ENCODE measurements around the gene TBC1D20.
A peak's percentile ranks its signal among the peaks of the same experiment; 100 is the strongest.
"Not testable (repeated sequence)": the region's sequence is repeated elsewhere in the genome, so short reads cannot be mapped to it uniquely, and the experiment has no call there.

Gene TBC1D20

DNA sequence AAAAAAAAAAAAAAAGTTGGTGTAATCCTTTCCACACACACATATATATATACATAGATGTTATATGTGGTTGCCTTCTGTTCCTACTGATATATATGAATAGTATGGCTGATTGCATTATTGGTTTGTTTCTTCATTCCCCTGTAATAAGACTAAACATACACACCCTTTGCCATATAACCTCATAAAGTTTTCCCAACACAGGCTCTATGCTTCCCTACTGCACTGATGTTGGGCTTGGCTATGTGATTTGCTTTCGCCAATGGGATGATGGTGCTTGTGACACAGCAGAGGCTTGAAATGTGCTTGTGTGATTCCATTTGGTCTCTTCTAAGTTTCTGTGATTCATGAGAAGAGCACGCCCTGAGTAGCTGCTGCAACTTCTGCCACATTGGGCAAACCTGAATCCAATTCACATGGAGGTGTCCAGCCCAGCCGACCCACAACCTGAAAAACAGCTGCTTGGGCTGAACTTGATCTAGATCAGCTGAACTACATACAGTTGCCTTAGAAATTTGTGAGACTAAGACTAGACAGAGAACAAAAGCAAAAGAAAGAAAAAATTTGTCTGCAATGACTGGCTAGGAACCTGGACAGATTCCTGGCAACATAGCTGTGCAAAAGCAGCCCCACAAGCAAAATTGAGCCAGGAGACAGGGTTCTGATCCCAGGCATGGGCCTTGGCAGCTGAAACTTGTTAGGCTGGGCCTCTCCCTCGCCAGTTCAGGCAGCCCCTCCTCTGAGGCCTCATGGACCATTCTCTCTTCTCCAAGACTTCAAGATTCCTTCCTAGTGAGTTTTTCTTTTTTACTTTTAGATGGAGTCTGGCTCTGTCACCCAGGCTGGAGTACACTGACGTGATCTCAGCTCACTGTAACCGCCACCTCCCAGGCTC lies 13.4 kb upstream of the TBC1D20 start:
- DNase-seq = no peak

DNA sequence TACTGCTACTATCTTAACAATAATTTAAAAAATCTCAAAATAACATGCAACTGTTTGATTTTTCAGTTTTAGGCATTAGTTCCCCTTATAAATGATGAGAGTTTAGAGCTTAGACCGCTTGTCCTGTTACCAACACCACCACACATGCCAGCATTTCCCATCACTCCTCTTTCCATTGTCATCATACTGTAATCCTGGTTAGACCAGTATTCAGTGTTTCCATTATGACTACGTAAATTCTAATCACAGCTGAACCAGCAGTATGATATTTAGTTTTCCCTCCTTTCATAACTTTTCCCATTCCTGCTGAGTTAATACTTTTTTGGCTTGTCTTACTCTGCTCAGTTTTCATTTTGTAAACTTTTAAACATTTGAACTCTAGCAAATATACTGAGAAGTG lies 12.2 kb upstream of the TBC1D20 start:
- no peak for DNase-seq

DNA sequence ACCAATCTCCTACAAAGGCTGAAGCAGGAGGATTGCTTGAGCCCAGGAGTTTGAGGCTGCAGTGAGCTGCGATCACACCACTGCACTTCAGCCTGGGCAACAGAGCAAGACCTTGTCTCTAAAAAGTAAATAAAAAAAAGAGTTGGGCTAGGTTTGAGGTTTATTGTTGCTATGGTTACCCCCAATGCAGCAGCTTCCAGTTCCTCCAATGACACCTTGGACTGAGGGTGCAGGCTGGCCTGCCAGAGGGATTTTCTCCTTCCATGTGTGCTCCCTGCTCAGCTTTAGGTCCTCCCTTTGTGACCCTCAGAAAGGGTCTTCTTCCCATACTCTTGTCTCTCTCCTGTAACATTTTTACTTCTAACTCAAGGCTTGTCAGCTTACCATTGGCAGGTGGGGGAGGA lies 10.6 kb upstream of the TBC1D20 start:
- DNase-seq = no peak

DNA sequence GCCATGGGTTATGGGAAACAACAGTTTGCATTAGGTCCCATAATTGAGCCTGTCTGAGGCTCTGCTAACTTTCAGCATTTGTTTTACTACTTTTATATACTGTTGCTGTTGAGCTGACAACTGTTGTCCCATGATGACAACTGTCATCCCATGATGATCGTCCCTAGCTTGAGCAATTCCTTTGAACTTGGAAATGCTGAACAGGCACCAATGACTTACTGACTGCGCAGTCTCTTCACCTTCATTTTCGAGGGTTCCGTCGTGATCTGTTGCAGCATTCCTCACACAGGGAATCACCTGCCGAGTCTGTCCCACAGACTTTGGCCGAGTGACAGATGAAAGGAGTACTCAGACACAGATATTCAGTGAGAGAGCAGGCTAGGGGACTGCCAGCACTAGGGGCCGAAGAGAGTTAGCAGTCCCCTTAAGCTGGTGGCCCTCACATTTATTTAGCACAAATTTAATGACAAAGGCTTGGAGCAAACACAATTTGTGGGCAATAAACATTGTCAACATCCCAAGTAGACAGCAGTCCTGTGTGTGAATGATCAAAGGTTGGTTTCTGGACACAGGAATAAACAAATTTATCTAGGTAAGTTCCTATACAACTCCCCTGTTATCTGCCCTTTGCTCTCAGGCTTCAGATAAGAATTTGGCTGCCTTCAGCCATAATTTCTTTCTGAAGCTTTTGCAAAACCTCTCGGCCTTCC lies 10.0 kb upstream of the TBC1D20 start:
- DNase-seq = no peak

DNA sequence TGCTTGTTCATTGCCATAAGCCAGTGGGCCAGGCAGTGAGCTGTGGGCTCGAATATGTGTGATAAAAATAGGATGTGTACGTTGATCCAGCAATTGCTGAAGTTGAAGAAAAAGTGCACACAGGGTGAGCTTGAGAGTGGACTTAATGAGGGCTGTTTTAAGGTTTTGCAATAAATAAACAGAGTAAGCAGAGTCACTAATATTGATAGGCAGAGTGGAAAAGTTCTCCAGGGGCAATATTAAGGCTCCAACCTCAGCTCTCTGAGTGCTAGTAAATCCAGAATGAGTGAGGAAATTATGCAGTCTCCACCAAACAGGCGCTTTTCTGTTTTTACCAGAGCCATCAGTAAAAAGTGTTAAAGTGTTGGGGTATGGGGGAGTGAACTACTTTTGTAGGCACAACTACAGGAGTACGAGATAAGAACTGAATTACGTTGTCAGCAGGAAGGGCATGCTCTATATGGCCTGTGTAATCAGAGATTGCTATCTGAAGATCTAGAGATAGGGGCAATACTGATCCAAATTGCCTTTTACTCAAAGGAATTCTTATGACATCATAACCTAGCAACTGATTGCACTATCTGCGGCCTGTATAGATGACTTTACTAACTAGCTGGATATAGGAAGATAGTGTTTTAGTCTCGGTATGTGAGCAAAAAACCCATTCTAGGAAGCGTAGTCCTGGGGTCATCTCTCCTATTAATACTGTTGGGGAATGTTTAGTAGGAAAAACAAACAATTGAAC lies 7.6 kb upstream of the TBC1D20 start:
- DNase-seq = no peak

DNA sequence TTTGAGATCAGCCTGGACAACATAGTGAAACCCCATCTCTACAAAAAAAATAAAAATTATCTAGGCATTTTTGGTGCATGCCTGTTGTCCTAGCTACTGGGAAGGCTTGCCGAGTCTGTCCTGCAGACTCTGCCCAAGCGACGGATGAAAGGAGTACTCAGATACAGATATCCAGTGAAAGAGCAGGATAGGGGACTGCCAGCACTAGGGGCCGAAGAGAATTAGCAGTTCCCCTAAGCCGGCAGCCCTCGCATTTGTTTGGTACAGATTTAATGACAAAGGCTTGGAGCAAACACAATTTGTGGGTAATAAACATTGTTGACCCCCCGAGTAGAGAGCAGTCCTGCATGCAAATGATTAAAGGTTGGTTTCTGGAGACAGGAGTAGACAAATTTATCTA lies 5.4 kb upstream of the TBC1D20 start:
- no peak for DNase-seq

DNA sequence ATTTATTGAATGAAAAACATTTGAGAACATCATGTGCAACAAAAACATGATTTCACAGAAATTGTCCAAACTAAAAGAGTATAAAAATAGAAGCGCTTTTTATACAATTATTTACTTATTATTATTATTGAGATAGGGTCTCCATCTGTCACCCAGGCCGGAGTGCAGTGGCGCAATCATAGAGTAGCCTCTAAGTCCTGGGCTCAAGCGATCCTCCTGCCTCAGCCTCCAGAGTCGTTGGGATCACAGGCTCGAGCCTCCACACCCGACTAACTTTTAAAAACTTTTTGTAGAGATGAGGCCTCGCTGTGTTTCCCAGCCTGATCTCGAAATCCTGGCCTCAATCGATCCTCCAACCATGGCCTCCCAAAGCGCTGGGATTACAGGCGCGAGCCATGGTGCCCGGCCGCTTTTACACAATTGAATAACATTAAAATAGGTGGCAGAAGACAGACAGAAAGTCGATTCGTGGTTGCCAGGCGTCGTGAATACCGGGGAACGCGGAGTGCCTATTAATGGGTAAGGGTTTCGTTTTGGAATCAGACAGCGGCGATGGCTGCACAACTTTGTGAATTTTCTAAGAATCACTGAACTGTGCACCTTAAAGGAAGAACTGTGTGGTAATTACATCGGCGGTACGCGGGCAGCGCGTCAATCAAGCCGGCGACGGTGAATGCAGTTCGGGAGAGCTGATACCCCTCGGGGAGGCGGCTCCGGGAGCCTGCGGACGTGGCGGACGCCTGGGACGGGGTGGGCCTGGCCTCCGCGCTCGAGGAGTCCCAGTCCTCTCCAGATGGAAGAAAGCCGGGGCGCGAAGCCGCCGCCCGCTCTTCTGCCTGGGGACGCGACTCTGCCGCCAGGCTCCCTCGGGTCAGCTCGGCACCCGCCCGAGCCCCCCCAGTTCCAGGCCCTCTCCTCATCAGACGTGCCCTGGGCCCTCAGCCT lies 807 bp downstream of the TBC1D20 start:
- DNase-seq = no peak

DNA sequence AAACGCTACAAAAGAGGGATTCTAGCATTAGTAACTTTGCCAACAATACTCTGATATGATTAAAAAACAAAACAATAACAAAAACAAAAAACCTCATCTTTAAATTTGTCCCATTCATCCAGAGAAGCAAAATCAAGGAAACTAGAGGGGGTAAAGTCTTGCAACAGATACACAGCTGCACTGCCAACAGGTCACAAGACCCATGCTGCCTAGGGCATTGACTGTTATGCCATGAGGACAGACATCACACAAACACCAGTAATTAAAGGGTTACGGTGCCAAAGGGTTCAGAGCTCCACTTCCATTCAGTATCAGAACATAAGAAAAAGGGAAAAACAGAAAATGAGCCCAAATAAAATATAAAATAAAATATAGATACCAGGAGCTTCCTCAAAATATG lies 1.6 kb downstream of the TBC1D20 start:
- no peak for DNase-seq

DNA sequence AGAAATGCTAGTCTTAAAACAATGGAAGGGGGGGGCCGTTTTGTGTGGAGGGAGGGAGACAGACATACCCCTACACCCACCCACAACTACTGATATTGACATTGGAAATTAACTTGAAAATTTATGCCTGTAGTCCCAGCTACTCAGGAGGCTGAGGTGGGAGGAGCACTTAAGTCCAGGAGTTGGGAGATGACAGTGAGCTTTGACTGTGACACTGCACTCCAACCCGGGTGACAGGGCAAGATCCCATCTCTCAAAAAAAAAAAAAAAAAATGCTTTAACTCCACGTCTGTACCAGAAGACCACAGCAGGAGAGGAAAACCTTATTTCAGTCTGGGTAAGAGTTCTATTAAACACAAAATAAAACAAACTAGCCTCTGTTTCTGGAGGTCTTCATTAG lies 2.2 kb downstream of the TBC1D20 start:
- DNase-seq = no peak

DNA sequence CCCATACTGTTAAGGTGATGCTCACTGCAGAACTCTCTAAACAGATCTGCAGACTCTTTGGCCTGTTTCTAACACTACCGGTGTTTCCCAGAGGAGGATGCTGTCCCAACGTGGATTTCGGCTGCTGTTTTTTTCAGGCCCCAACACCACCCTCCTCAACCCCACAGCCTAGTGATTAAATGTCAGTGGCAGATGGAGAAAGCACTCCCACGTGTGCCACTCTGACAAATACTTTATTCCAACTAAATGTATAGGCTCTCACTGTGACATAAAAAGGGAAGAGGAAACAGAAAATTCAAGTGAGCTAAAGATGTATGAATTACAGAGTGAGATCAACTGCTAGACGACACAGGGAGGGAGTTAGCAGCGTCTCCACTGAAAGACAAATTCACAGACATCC lies 3.6 kb downstream of the TBC1D20 start:
- DNase-seq = no peak

DNA sequence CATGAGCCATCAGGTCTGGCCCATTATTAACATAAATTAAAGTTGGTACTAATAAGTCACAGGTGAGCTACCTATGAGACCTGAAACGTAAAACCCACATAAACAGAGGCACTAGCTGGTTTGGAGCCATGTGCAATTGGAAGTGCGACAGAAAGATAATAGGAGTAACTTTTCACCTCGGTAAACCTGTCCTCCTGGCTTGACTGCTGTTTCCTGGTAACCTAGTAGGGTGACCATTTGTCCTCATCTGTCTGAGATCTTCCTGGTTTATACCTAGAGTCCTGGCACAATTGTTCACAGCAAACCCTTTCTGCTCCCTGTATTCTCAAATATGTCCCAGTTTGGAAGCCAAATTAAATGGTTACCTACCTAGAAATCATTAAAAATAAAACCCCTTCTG lies 7.4 kb downstream of the TBC1D20 start:
- no peak for DNase-seq

DNA sequence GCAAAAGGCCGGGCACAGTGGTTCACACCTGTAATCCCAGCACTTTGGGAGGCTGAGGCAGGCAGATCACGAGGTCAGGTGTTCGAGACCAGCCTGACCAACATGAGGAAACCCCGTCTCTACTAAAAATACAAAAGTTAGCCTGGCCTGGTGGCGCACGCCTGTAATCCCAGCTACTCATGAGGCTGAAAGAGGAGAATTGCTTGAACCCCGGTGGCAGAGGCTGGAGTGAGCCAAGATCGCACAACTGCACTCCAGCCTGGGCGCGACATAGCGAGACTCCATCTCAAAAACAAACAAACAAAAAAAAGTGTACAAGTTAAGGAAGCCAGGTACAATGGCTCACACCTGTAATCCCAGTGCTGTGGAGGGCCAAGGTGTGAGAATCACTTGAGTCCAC lies 10.3 kb downstream of the TBC1D20 start:
- not testable (repeated sequence) for DNase-seq

DNA sequence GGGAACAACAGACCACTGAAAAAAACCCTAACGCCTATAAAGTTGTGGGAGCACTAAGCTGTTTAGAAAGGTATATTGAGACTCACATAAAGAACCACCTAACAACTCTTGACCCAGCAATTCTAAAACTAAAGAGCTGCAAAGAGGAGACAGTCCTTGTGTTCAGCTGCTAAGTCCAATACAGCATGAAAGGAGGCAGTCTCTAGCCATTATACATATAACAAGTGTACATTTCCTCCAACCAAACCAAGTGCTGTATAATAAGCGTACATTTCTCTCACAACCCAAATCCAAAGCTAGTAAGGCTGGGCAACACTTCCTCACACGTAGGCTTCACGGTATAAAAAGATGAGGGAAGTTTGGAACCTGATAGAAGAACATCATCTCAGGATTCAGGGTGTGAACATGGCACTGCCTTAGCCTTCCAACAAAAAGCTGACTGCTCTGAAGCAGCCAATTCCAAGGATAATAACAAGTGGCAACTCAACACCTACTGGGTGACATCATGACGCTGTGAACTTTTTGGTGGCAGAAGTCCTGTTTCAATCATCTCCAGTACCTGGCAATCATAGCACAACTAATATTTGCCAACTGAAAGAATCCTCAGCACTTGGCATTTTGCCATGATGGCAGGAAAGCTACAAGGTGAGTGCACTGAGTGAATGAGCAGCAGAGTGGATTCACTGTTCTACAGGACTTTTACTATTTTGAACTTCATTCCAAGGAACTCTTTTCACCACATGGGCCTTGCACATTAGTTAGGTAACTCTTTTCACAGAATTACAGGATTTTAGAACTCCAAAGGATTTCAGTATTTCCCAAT lies 16.6 kb downstream of the TBC1D20 start:
- no peak for DNase-seq

DNA sequence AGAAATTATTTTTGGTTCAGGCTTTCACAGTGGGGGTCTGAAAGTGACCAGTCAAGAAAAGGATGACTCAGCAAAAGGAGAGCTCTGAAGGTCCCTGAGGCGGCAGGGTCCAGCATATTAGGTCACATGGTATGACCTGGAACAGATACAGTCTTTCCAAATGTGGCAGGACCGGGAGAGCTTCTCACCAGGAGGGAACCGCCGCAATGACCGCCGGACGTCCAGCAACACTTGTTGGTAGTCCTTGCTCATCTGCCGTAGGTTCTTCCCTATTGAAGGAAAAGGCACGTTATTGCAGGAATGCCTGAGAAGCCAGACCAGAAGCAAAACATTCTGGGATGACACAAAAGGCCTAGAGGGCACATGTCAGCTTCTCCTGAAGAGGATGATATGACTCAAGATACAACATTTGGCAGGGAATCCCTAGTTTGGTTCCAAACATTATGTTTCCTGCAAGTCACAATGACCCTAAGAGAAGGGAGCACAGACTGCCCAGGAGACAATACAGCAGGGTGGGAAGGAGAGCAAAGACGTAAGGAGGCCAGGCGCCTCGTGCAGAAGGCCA lies 17.4 kb downstream of the TBC1D20 start:
- no peak for DNase-seq

DNA sequence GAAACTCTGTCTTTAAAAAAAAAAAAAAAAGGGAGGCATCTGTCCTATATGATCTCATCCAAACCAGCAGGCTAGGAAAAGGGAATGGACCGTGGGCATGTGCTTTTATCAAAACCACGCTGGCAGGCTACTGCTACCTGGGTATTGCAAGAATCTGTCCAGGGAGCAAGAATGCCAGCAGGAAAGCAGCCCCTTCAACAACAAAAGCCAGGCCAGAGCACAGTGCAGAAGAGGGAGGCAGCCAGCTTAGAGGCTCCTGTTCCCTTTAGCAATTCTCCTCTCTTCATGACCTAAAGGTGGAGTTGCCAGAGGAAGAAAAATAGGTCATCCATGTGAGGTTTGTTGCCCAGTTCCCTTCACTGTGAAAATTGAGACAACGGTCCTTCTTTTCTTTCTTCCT lies 18.2 kb downstream of the TBC1D20 start:
- peak in 1 of 2 experiments; percentile 17 for DNase-seq

DNA sequence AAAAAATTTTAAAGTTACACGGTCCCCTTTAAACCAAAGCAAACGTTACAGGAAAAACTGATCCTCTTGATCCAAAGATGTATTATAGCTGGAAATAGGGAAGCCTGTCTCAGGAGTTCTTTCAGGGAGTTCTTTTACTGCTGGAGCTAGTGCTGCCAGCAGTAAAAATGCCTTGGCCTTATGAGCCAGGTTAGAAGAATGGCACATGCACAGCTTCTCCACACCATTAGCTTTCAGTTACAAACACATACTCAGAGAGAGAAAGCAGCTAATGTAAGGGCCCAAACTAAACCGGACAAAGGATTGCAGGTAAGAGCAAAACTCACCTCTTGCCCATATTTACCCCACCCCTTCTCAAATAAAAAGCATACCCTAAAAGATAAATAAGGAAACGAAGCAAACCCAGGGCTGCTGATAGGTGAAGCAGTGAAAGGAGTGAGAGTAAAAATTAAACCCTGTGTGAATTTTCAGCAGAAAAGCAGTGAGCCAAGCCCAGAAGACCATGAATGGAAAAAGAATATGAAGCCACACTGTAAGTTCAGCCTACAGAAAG lies 19.0 kb downstream of the TBC1D20 start:
- no peak for DNase-seq

DNA sequence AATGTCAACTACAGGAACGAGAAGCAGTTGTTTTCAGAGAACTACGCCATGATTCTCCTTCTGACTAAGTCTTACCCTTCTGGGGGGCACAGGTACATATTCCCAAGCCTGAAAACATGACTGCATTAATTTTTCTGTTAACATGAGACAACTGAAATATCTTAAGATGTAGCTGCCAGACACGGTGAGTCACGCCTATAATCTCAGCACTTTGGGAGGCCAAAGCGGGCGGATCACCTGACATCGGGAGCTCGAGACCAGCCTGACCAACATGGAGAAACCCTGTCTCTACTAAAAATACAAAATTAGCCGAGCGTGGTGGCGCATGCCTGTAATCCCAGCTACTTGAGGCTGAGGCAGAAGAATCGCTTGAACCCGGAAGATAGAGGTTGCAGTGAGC lies 21.7 kb downstream of the TBC1D20 start:
- no peak for DNase-seq

DNA sequence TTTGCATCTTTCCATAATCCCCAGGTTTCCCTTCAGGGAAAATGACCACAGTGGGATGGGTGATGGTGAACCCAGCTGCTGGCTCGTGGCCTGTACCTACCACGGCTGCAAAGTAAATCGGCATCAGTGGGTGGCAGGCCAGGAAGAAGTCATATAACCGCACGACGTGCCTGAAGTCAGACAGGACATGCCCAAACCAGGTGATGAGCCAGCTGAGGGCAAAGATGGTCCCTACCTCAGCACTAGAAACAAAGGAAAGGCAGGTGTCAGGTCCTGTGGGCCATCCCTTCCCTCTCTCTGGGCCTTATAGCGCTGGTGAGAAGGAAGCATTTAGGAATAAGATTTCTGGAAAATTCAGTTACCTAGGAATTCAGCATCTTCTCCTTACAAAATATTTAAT lies 22.2 kb downstream of the TBC1D20 start:
- no peak for DNase-seq

DNA sequence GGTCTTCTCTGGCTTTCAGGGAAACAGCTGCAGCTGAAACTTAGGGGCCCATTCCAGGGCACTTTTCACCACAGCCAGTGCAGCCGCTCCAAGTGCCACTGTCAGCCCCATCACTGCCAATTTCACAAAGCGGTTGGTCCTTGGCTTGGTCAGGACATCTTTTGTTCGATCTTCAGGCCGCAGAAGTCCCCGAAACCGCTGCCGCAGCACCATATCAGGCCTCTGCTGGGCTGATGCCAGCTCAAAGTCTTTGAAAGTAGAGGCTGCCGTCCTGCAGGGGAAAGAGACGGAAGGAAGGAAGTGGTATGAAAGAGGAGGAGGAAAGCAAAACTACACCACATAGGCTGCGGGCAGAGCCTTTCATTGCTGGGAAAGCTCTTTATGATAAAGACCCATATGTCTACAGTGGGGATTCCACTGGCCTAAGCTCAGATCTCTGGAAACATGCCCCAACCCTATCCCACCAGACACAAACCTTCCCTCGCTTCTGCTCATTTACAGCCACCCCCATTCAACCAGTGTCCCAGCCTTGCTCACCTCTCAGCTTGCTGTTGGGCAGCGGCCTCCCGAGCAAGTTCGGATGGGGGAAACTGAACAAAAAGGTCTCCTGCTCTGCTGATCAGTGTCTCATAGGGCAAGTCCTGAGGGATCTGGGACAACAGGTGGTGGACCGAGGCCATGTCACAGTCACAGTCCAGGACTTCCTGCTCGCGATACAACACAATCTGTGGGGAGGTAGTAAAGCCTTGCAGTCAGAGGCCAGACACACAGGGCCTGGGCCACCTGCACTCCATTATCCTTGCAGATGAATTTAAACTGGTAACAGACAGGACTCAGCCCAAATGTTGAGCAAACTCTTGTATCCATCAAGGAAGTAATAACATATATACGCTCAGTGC lies 23.5 kb downstream of the TBC1D20 start:
- DNase-seq = no peak
